ENCODE measurements around the gene RECQL5. TPM values are rescaled to one million over a fixed set of nuclear protein-coding genes. Genes with fewer than 3 reads are reported as not detected.

RECQL5 gene
- total RNA-seq, 1 donor from 2014 or later = 22.7 TPM

GRCh38 chr17:75661531-75661930 is 5.4 kb downstream of the RECQL5 start:
- H3K4me3 ChIP-seq = no peak overlapping the region
- no peak overlapping the region for H2AFZ ChIP-seq (replicated peaks)
- H3K9ac ChIP-seq = no peak overlapping the region
- peaks cover 6% of the 10 kb centered on the region for H3K4me1 ChIP-seq
- TF ChIP-seq CTCF (IDR thresholded peaks at IDR 0.05) = no peak
- TF ChIP-seq EZH2 (IDR thresholded peaks at IDR 0.05) = no peak
- TF ChIP-seq EZH2phosphoT487 (IDR thresholded peaks at IDR 0.05) = no peak
- H3K36me3 Mint-ChIP-seq = peaks cover 11% of the 10 kb centered on the region
- H3K4me3 Mint-ChIP-seq = no peak overlapping the region
- no peak overlapping the region for H3K4me2 ChIP-seq
- peaks cover 16% of the 10 kb centered on the region for H3K79me2 ChIP-seq (ENCODE audit: low read depth)
- no peaks in the 10 kb centered on the region for H4K20me1 ChIP-seq (ENCODE audit: low read depth)
- H3K27me3 Mint-ChIP-seq (ENCODE audit: insufficient read depth, low read depth) = no peaks in the 10 kb centered on the region
- peaks cover 12% of the 10 kb centered on the region for H3K4me1 Mint-ChIP-seq
- no peaks in the 10 kb centered on the region for H3K9me3 ChIP-seq (ENCODE audit: low read depth)
- H3K27ac Mint-ChIP-seq = no peak overlapping the region
- no peak overlapping the region for H3K27ac ChIP-seq
- no peaks in the 10 kb centered on the region for H3K9me3 Mint-ChIP-seq
- H3K27me3 ChIP-seq = no peaks in the 10 kb centered on the region
- no peak for DNase-seq (ENCODE audit: low spot score)
- H3F3A ChIP-seq (ENCODE audit: low read depth) = no peaks in the 10 kb centered on the region
- H3K36me3 ChIP-seq = no peaks in the 10 kb centered on the region

- no peaks in the 10 kb centered on the region for H3K79me2 ChIP-seq (ENCODE audit: low read depth)
- peaks cover 16% of the 10 kb centered on the region for H3F3A ChIP-seq (ENCODE audit: low read depth)
- H3K36me3 Mint-ChIP-seq = peaks cover 11% of the 10 kb centered on the region
- H3K36me3 ChIP-seq = no peaks in the 10 kb centered on the region
- DNase-seq (ENCODE audit: low spot score) = no peak
- H3K27ac Mint-ChIP-seq = no peak overlapping the region
- H3K27me3 Mint-ChIP-seq (ENCODE audit: insufficient read depth, low read depth) = no peaks in the 10 kb centered on the region
- no peak overlapping the region for H3K4me2 ChIP-seq
- H3K9me3 ChIP-seq (ENCODE audit: low read depth) = no peaks in the 10 kb centered on the region
- H3K4me3 Mint-ChIP-seq = no peak overlapping the region
- TF ChIP-seq EZH2 (IDR thresholded peaks at IDR 0.05) (no peak), CTCF (IDR thresholded peaks at IDR 0.05) (no peak), EZH2phosphoT487 (IDR thresholded peaks at IDR 0.05) (no peak)
- no peaks in the 10 kb centered on the region for H4K20me1 ChIP-seq (ENCODE audit: low read depth)
- H3K4me1 ChIP-seq = no peaks in the 10 kb centered on the region
- H3K4me1 Mint-ChIP-seq = no peaks in the 10 kb centered on the region
- no peaks in the 10 kb centered on the region for H3K27me3 ChIP-seq
- H3K4me3 ChIP-seq = no peak overlapping the region
- H3K9ac ChIP-seq = no peak overlapping the region
- H2AFZ ChIP-seq (replicated peaks) = no peak overlapping the region
- H3K9me3 Mint-ChIP-seq = no peaks in the 10 kb centered on the region
- no peak overlapping the region for H3K27ac ChIP-seq
Measured at GRCh38 chr17:75658237-75658636, 8.7 kb downstream of the RECQL5 start.

- Histone ChIP-seq H3K27me3 (no peaks in the 10 kb centered on the region), H3K9ac (no peak overlapping the region), H3F3A (ENCODE audit: low read depth) (peaks cover 18% of the 10 kb centered on the region), H3K27ac (no peak overlapping the region), H3K36me3 (no peaks in the 10 kb centered on the region), H3K4me2 (no peak overlapping the region), H3K4me3 (no peak overlapping the region), H3K9me3 (ENCODE audit: low read depth) (no peaks in the 10 kb centered on the region), H3K4me1 (no peaks in the 10 kb centered on the region), H2AFZ (replicated peaks) (no peak overlapping the region), H3K79me2 (ENCODE audit: low read depth) (no peaks in the 10 kb centered on the region), H4K20me1 (ENCODE audit: low read depth) (no peaks in the 10 kb centered on the region)
- Mint-ChIP-seq H3K4me3 (no peak overlapping the region), H3K27me3 (ENCODE audit: insufficient read depth, low read depth) (no peaks in the 10 kb centered on the region), H3K9me3 (no peaks in the 10 kb centered on the region), H3K4me1 (no peaks in the 10 kb centered on the region), H3K36me3 (peaks cover 7% of the 10 kb centered on the region), H3K27ac (no peak overlapping the region)
- TF ChIP-seq EZH2phosphoT487 (IDR thresholded peaks at IDR 0.05) = no peak
- no peak for TF ChIP-seq EZH2 (IDR thresholded peaks at IDR 0.05)
- TF ChIP-seq CTCF (IDR thresholded peaks at IDR 0.05) = no peak
- DNase-seq (ENCODE audit: low spot score) = no peak
Measured at GRCh38 chr17:75654176-75654575, 12.8 kb downstream of the RECQL5 start.

Measured in neural progenitor cell (in vitro differentiated cells).